Kidney epithelial cell (primary cell): ENCODE results near the gene CASQ2. TPM values are rescaled to one million over a fixed set of nuclear protein-coding genes. Genes with fewer than 3 reads are reported as not detected.

Experiments
- DNase-seq: peaks from one replicate; pipeline ENCODE4 v3.0.0-alpha.2; 2010; ENCODE audit warnings: low read depth
- H3K27me3 ChIP-seq: 2 replicates; pipeline ENCODE4 v1.6.0; 2011; ENCODE audit warnings: low read length; ENCODE audit not compliant: control insufficient read depth, insufficient read depth
- H3K36me3 ChIP-seq: 2 replicates; pipeline ENCODE4 v1.5.1; 2011; ENCODE audit warnings: low read length; ENCODE audit not compliant: control insufficient read depth, insufficient read depth
- H3K4me3 ChIP-seq: 2 replicates; pipeline ENCODE4 v1.5.1; 2011; ENCODE audit warnings: low read depth, mild to moderate bottlenecking, control low read depth, low read length
- CTCF ChIP-seq: IDR thresholded peaks from 2 replicates; pipeline ENCODE4 v1.5.1; 2011; ENCODE audit warnings: mild to moderate bottlenecking, moderate library complexity, low read length, control low read depth, inconsistent platforms; ENCODE audit not compliant: insufficient read depth, poor library complexity, severe bottlenecking
- total RNA-seq: library from RNA; depleted of rRNA; stranded (reverse); fragments of >200 nt; gene quantifications from 2 replicates; pipeline ENCODE4 v1.2.3, GENCODE V29; 2015

Gene CASQ2
- total RNA-seq, 1 donor from 2014 or later: not detected

GRCh38 chr1:115705963-115706362 is 62.6 kb downstream of the CASQ2 start:
- no peak for DNase-seq
- no peak for TF ChIP-seq CTCF
- Histone ChIP-seq H3K4me3 (no peak overlapping the region), H3K36me3 (no peaks in the 10 kb centered on the region), H3K27me3 (peaks cover 2% of the 10 kb centered on the region)

- DNase-seq: no peak
- TF ChIP-seq CTCF: no peak
- H3K4me3 ChIP-seq: no peak overlapping the region
- peaks cover 2% of the 10 kb centered on the region for H3K27me3 ChIP-seq
- H3K36me3 ChIP-seq: no peaks in the 10 kb centered on the region
Observed at GRCh38 chr1:115705085-115705951, 63.2 kb downstream of the CASQ2 start.

GRCh38 chr1:115702959-115703358 is 65.6 kb downstream of the CASQ2 start:
- H3K27me3 ChIP-seq: no peaks in the 10 kb centered on the region
- no peak for TF ChIP-seq CTCF
- H3K36me3 ChIP-seq: no peaks in the 10 kb centered on the region
- H3K4me3 ChIP-seq: no peak overlapping the region
- DNase-seq: no peak

GRCh38 chr1:115701090-115701489 is 67.4 kb downstream of the CASQ2 start:
- Histone ChIP-seq H3K4me3 (no peak overlapping the region), H3K36me3 (no peaks in the 10 kb centered on the region), H3K27me3 (no peaks in the 10 kb centered on the region)
- no peak for DNase-seq
- TF ChIP-seq CTCF: no peak

- Histone ChIP-seq H3K27me3 (no peaks in the 10 kb centered on the region), H3K4me3 (no peak overlapping the region), H3K36me3 (no peaks in the 10 kb centered on the region)
- DNase-seq: no peak
- no peak for TF ChIP-seq CTCF
Observed at GRCh38 chr1:115697619-115698018, 70.9 kb downstream of the CASQ2 start.

GRCh38 chr1:115694805-115695204 is 73.7 kb downstream of the CASQ2 start:
- DNase-seq: no peak
- TF ChIP-seq CTCF: no peak
- no peak overlapping the region for H3K4me3 ChIP-seq
- H3K27me3 ChIP-seq: no peaks in the 10 kb centered on the region
- H3K36me3 ChIP-seq: no peaks in the 10 kb centered on the region
